Colonic mucosa (tissue), 4 donors: ENCODE measurements around the gene MYRF. TPM values are rescaled to one million over a fixed set of nuclear protein-coding genes. Genes with fewer than 3 reads are reported as not detected.

ENCODE experiments used
- DNase-seq: peaks from one replicate; pipeline ENCODE4 v3.0.0-alpha.2; 2020
- H3K27ac ChIP-seq: fragments of 200-600 bp; one replicate; pipeline ENCODE4 v1.8.0; 2021
- H3K27me3 ChIP-seq: fragments of 200-600 bp; one replicate; pipeline ENCODE4 v1.8.0; 2021
- H3K36me3 ChIP-seq: fragments of 200-600 bp; one replicate; pipeline ENCODE4 v1.8.0; 2021
- H3K4me1 ChIP-seq: fragments of 200-600 bp; one replicate; pipeline ENCODE4 v1.8.0; 2021; ENCODE audit warnings: mild to moderate bottlenecking
- H3K4me3 ChIP-seq: fragments of 200-600 bp; one replicate; pipeline ENCODE4 v1.8.0; 2021
- H3K9ac ChIP-seq, 2 donors: one replicate each; pipeline ENCODE4 v1.7.0; 2013; ENCODE audit warnings: control low read depth in 2 of 2, low read depth in 2 of 2, low read length in 2 of 2
- H3K9me3 ChIP-seq: fragments of 200-600 bp; one replicate; pipeline ENCODE4 v1.8.0; 2021
- CTCF ChIP-seq: fragments of 200-600 bp; IDR thresholded peaks from one replicate; pipeline ENCODE4 v1.8.0; 2022; ENCODE audit warnings: antibody characterized with exemption, mild to moderate bottlenecking
- intact Hi-C: fragments of 100-400 bp; cut with DNase I; formaldehyde crosslinking; loops from one replicate; pipeline ENCODE4 v1.14.1; 2022
- total RNA-seq, 2 donors: library from RNA; stranded (reverse); fragmentation: NEBNext Ultra II Directional in 1 of 2; extraction: Animal tissue kit (Norgen Biotek cat#: 25700) in 1 of 2; gene quantifications; one replicate each; pipeline ENCODE4 v1.2.1, GENCODE V29; 2021
- donor health status: healthy.
- donor health status: DM: no; HTN: no; CAD: no.
- donor health status: DM: no; HTN: no; CAD: no.

MYRF gene
- total RNA-seq, 2 donors from 2014 or later = 8.8 to 14.9 TPM

- Histone ChIP-seq H3K9ac (peak overlapping the region; percentile 46 to 67), H3K4me1 (no peaks in the 10 kb centered on the region), H3K27me3 (peaks cover 37% of the 10 kb centered on the region), H3K9me3 (no peaks in the 10 kb centered on the region), H3K27ac (peak overlapping the region; percentile 60), H3K4me3 (peak overlapping the region; percentile 50), H3K36me3 (no peaks in the 10 kb centered on the region)
- no peak for TF ChIP-seq CTCF
- no peak for DNase-seq
- intact Hi-C loops = no loop called here
Measured at GRCh38 chr11:61828379-61828628, 75.9 kb downstream of the MYRF start.

- intact Hi-C loops = no loop called here
- peak overlapping the region; percentile 50 for H3K4me3 ChIP-seq
- DNase-seq = peak; percentile 30
- peak overlapping the region; percentile 46 to 67 for H3K9ac ChIP-seq
- H3K4me1 ChIP-seq = no peaks in the 10 kb centered on the region
- TF ChIP-seq CTCF = no peak
- peaks cover 37% of the 10 kb centered on the region for H3K27me3 ChIP-seq
- peak overlapping the region; percentile 60 for H3K27ac ChIP-seq
- H3K36me3 ChIP-seq = no peaks in the 10 kb centered on the region
- no peaks in the 10 kb centered on the region for H3K9me3 ChIP-seq
Measured at GRCh38 chr11:61828629-61829407, 76.4 kb downstream of the MYRF start.

GRCh38 chr11:61829806-61830205, 77.4 kb downstream of the MYRF start:
- H3K4me3 ChIP-seq = no peak overlapping the region

GRCh38 chr11:61830237-61831105, 78.0 kb downstream of the MYRF start:
- DNase-seq = no peak
- Histone ChIP-seq H3K9me3 (no peaks in the 10 kb centered on the region), H3K4me3 (no peak overlapping the region), H3K27me3 (peaks cover 37% of the 10 kb centered on the region), H3K36me3 (no peaks in the 10 kb centered on the region), H3K9ac (no peak overlapping the region), H3K27ac (no peak overlapping the region), H3K4me1 (no peaks in the 10 kb centered on the region)
- intact Hi-C loops = no loop called here
- TF ChIP-seq CTCF = no peak

More at GRCh38 chr11:61829806-61830205, 77.4 kb downstream of the MYRF start:
- DNase-seq = no peak
- Histone ChIP-seq H3K27me3 (peaks cover 37% of the 10 kb centered on the region), H3K9me3 (no peaks in the 10 kb centered on the region), H3K4me1 (no peaks in the 10 kb centered on the region), H3K27ac (no peak overlapping the region), H3K9ac (no peak overlapping the region), H3K36me3 (no peaks in the 10 kb centered on the region)
- TF ChIP-seq CTCF = no peak
- intact Hi-C loops = no loop called here

- Histone ChIP-seq H3K27ac (no peak overlapping the region), H3K27me3 (peaks cover 27% of the 10 kb centered on the region)
Measured at GRCh38 chr11:61832207-61832606, 79.8 kb downstream of the MYRF start.

More at GRCh38 chr11:61832207-61832606, 79.8 kb downstream of the MYRF start:
- H3K9me3 ChIP-seq = no peaks in the 10 kb centered on the region
- no peak for TF ChIP-seq CTCF
- no peak overlapping the region for H3K4me3 ChIP-seq
- DNase-seq = no peak
- no peak overlapping the region for H3K9ac ChIP-seq
- no peaks in the 10 kb centered on the region for H3K4me1 ChIP-seq
- H3K36me3 ChIP-seq = no peaks in the 10 kb centered on the region
- intact Hi-C loops = no loop called here
